ENCODE data around the gene CLASP1. TPM values are rescaled to one million over a fixed set of nuclear protein-coding genes. Genes with fewer than 3 reads are reported as not detected.
A peak's percentile ranks its signal among the peaks of the same experiment; 100 is the strongest.

CLASP1 gene
- polyA plus RNA-seq, 1 experiment = 12.8 TPM

DNA sequence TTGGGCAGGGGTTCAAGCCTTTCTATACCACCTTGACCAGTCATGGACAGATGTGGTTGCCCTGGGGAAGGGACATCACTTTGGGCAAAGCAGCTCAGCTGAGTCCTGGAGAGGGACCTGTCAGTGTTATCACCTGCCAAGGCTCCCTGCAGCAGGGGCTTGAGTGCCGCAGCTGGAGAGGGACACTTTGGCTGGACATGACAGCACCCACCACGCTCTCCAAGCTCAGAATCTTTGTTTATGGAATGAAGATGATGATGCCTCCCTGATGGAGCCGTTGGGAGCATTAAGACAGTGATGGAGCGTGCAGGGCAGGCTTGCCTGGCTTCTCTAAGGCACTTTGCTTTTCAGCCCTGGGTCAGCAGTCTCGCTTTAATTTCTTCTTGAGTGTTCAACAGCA is 360.0 kb downstream of the CLASP1 start:
- ChIA-PET POLR2A (no interaction called here), CTCF (no interaction called here)
- TF ChIP-seq CTCF (IDR thresholded peaks at IDR 0.05; ENCODE audit: low read depth, low read length) = no peak
- Histone ChIP-seq H3K4me3 (ENCODE audit: low read depth, low read length) (no peak overlapping the region), H3K27ac (ENCODE audit: low read depth, low read length) (no peak overlapping the region), H3K27me3 (ENCODE audit: control insufficient read depth, insufficient read depth, low read length) (peaks cover 23% of the 10 kb centered on the region), H3K9me3 (ENCODE audit: control insufficient read depth, insufficient read depth, low read length) (no peaks in the 10 kb centered on the region)
- no peak for DNase-seq (ENCODE audit: low read depth, low spot score)

DNA sequence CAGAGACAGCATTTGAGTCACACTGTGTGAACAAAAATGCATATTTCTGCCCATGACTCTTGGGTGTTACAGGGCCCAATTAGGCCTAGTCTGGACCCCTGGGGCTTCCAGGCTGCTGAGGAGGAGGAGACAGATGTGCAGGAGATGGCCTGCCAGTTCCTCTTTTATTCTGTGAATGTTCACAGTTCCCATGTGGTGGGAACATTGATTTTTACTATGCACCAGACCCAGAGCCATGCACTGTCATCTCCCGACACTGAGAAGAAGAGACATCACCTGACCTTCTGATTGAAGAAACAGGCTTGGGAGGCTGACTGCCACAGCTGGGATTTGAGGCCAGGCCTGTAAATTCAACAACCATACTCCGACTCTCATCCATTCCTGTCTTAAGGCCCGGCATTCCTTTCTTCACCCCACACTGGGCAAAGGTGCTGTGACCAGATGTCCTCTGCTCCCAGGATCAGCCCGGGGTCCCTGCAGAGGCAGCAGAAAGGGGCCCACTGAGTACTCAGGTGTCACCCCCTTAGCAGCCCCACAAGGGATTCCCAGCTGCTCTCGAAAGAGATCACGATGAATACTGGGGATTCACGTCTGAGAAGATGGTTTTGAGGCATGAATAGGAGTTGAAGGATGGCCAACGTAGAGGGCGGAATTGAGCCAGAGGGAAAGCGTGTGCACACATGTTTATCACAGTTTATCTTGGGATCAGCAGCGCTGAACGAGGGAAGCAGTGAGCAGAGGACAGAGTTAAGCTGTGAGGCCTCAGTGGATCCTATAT is 360.6 kb downstream of the CLASP1 start:
- TF ChIP-seq CTCF (IDR thresholded peaks at IDR 0.05; ENCODE audit: low read depth, low read length) = no peak
- Histone ChIP-seq H3K27ac (ENCODE audit: low read depth, low read length) (no peak overlapping the region), H3K9me3 (ENCODE audit: control insufficient read depth, insufficient read depth, low read length) (no peaks in the 10 kb centered on the region), H3K27me3 (ENCODE audit: control insufficient read depth, insufficient read depth, low read length) (peaks cover 29% of the 10 kb centered on the region), H3K4me3 (ENCODE audit: low read depth, low read length) (no peak overlapping the region)
- DNase-seq (ENCODE audit: low read depth, low spot score) = no peak
- CTCF ChIA-PET = no interaction called here
- POLR2A ChIA-PET = no interaction called here

- ChIA-PET POLR2A (no interaction called here), CTCF (no interaction called here)
- TF ChIP-seq CTCF (IDR thresholded peaks at IDR 0.05; ENCODE audit: low read depth, low read length) = no peak
- Histone ChIP-seq H3K4me3 (ENCODE audit: low read depth, low read length) (no peak overlapping the region), H3K27me3 (ENCODE audit: control insufficient read depth, insufficient read depth, low read length) (peaks cover 32% of the 10 kb centered on the region), H3K27ac (ENCODE audit: low read depth, low read length) (no peak overlapping the region), H3K9me3 (ENCODE audit: control insufficient read depth, insufficient read depth, low read length) (no peaks in the 10 kb centered on the region)
- DNase-seq (ENCODE audit: low read depth, low spot score) = no peak
These were observed 361.3 kb downstream of the CLASP1 start for GRCh38 chr2:121287956-121288355.

Small RNAs within 50 kb of the gene (small RNA-seq; reads per million reads assigned to genes)
- not detected for gene RF00019 (ENCODE audit: insufficient read length, low read depth)
- gene RNU4ATAC (ENCODE audit: insufficient read length, low read depth) = 45.7 reads per million, percentile 85 among the genes with 10 or more reads in this experiment

Other genes starting within 250 kb of the CLASP1 start
- gene RNU4ATAC, start 118.6 kb downstream of the CLASP1 start, polyA plus RNA-seq (2011; rRNA removed) = not detected in 2 replicates
- gene NIFK, start 87.4 kb upstream of the CLASP1 start, polyA plus RNA-seq (2011; rRNA removed) = 34.1 and 52.8 TPM in 2 replicates
- gene TSN, start 106.2 kb upstream of the CLASP1 start, polyA plus RNA-seq (2011; rRNA removed) = 61.0 and 77.3 TPM in 2 replicates